GM12864 (cell line): ENCODE results near the gene PARD3B.

Experiments
- DNase-seq: peaks from one replicate; pipeline ENCODE4 v3.0.0-alpha.2; 2011; ENCODE audit warnings: low read depth
- H3K4me3 ChIP-seq: 2 replicates; pipeline ENCODE4 v1.5.1; 2011; ENCODE audit warnings: mild to moderate bottlenecking, low read depth, low read length, control low read depth
- CTCF ChIP-seq: IDR thresholded peaks from 2 replicates; pipeline ENCODE4 v1.5.1; 2011; ENCODE audit warnings: low read depth, mild to moderate bottlenecking, moderate library complexity, low read length, control low read depth, inconsistent platforms; ENCODE audit errors: missing control alignments

PARD3B gene

DNA sequence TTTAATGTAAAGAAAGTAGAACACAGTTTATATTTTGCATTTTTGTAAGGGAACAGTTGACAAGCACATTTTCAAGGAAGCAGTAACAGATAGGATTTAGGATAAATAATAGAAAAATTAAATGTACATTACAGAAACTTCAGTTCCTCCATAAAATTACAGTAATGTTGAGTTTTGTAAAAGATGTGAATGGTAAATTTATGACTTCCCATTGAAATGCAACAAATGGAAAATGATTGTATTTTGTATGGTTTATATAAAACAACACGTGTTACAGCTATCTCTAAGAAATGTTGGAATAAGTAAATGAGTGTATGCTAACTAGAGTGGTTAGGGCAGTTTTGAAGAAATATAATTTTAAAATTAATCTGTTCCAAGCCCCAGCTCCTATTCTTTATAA, 227.3 kb downstream of the PARD3B start:
- no peak overlapping the region for H3K4me3 ChIP-seq
- DNase-seq = no peak
- TF ChIP-seq CTCF = no peak

- TF ChIP-seq CTCF = no peak
- no peak overlapping the region for H3K4me3 ChIP-seq
- no peak for DNase-seq
These were observed 230.5 kb downstream of the PARD3B start for GRCh38 chr2:204775766-204776165.

DNA sequence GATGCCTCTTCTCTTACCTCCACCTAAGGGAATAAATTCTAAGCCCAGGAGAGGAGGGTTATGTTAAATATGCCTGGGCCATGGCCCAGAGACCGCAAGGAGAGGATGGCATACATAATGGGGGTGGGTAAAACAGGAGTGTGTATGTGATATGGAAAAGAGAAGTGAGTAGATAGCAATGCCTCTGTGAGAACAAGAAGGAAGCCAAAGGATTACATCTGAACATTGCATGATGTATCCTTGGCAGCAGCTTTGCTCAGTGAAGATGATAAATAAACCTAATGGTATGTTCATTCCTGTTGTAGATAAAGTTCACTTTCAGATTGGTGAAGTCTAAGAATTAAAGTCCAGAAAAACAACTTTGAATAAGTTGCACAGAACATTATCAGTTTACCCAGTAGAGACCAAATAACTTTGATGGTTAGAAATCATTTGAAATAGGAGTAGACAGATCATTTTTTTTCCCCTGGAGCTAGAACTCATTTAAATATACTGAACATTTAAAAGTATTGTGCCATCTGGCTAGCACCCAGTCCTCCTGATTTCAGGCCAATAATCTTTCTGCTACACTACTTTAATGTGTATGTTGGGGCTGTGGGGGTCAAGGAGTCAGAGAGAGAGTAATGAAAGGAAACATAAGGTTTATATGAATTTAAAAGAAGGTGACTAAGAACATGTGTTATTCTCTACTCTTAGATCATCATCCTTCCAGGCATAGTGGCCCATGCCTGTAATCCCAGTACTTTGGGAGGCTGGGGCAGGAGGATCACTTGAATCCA, 231.7 kb downstream of the PARD3B start:
- no peak for DNase-seq
- H3K4me3 ChIP-seq = no peak overlapping the region
- TF ChIP-seq CTCF = no peak

DNA sequence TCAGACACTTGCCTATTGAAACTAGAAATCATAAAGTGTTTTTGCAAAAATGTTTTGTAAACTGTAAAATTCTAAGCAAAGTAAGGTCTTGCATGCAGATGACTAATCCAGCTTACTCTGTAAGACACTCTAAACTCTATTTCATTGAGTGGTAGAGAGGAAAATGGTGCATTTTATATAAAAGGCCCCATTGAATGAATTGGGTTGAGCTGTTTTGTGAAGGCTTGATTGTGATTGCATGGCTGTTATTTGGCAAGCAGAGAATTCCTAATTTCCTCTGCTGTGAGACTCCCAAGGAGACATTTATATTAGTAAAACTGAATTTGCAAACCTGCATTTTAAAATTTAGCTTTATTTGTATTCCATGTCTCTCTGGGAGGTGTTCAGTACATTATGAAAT, 234.5 kb downstream of the PARD3B start:
- DNase-seq = no peak
- TF ChIP-seq CTCF = no peak
- H3K4me3 ChIP-seq = no peak overlapping the region

GRCh38 chr2:204781941-204782340, 236.7 kb downstream of the PARD3B start:
- no peak for DNase-seq
- H3K4me3 ChIP-seq = no peak overlapping the region
- TF ChIP-seq CTCF = no peak

DNA sequence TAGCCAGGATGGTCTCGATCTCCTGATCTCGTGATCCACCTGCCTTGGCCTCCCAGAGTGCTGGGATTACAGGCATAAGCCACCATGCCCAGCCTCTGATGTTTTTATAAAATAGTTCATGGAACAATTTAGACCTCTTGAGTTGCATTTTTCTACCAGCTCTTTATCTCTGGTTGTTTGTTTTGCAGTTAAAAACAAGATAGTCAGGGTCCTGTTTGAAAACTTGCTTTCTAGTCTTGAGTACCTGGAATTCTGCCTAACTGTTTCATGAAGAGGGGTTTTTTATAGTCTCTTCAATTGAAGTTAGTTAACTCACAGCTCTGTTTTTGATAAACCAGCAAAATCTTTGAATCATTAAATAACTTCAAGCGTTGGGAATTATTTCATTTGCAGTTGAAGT, 244.8 kb downstream of the PARD3B start:
- DNase-seq = no peak
- TF ChIP-seq CTCF = no peak
- no peak overlapping the region for H3K4me3 ChIP-seq

DNA sequence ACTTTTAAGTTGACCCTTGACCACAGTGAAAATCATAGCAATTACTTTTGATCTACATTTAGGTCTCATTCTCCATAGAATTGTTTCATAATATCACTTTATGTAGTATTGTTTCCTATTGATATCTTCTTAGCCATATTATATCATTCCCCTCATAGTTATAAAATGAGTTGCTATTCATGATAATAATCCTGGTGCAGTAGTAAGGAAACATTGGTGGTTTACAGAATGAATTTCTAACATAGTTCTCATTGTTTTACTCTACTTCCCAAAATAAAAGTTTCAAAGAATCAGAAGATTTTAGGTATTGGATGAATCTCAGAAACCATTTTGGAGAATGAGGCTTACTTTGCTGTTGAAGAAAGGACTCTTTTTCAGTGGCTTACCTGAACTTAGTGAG, 246.0 kb downstream of the PARD3B start:
- H3K4me3 ChIP-seq = no peak overlapping the region
- no peak for DNase-seq
- TF ChIP-seq CTCF = no peak
